LNCaP clone FGC (cell line): ENCODE measurements around the gene MYCBP2.
"Not testable (repeated sequence)": the region's sequence is repeated elsewhere in the genome, so short reads cannot be mapped to it uniquely, and the experiment has no call there.

ENCODE experiments used
- DNase-seq: peaks from one replicate; pipeline ENCODE4 v3.0.0-alpha.2; 2011; ENCODE audit warnings: low read depth
- H3K4me3 ChIP-seq: 2 replicates; pipeline ENCODE4 v1.5.1; 2011; ENCODE audit warnings: mild to moderate bottlenecking, low read depth, low read length, control low read depth
- TF ChIP-seq, protein P1 (sequence below): IDR thresholded peaks from 2 replicates; pipeline ENCODE4 v1.5.1; 2012; ENCODE audit warnings: mild to moderate bottlenecking; ENCODE audit not compliant: control insufficient read depth, insufficient read depth; ENCODE audit errors: extremely low read depth

The MYCBP2 gene

DNA sequence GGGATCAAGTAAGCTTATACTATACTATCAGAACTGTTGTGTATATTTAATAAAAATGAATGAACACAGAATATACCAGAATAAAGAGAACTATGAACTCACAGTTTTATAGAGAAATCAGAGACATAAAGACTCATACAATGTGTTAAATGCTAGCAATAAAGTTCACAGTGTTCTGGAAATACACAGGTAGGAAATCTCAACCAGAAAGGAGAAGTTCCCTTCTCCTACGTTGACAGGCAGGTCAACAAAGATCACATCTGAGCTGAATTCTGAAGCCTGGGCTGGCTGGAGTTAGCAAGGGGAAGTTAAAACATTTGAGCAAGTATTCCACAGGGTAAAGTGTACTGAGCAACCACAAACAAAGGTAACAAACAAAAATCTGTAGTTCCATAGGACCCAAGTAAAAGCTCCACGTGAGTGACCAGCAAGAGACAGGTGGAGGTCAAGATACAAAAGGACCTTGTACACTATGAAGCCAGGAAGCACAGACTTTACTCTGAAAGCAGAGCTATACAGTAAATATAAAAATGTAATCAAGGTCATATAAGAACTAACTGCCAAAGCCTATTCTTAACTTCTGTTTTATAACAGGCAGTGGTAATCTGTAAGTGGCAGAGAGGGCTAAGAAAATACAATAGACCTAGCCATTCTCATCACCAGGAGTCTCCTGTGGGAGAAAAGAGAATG lies 312.9 kb downstream of the MYCBP2 start:
- H3K4me3 ChIP-seq, result no peak overlapping the region
- TF ChIP-seq, protein P1, sequence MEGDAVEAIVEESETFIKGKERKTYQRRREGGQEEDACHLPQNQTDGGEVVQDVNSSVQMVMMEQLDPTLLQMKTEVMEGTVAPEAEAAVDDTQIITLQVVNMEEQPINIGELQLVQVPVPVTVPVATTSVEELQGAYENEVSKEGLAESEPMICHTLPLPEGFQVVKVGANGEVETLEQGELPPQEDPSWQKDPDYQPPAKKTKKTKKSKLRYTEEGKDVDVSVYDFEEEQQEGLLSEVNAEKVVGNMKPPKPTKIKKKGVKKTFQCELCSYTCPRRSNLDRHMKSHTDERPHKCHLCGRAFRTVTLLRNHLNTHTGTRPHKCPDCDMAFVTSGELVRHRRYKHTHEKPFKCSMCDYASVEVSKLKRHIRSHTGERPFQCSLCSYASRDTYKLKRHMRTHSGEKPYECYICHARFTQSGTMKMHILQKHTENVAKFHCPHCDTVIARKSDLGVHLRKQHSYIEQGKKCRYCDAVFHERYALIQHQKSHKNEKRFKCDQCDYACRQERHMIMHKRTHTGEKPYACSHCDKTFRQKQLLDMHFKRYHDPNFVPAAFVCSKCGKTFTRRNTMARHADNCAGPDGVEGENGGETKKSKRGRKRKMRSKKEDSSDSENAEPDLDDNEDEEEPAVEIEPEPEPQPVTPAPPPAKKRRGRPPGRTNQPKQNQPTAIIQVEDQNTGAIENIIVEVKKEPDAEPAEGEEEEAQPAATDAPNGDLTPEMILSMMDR, result no peak
- DNase-seq, result no peak

DNA sequence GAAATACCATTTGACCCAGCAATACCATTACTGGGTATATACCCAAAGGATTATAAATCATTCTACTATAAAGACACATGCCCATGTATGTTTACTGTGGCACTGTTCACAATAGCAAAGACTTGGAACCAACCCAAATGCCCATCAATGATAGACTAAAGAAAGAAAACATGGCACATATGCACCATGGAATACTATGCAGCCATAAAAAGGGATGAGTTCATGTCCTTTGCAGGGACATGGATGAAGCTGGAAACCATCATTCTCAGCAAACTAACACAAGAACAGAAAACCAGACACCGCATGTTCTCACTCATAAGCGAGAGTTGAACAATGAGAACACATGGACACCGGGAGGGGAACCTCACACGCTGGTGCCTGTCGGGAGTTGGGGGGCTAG lies 317.2 kb downstream of the MYCBP2 start:
- not testable (repeated sequence) for DNase-seq

DNA sequence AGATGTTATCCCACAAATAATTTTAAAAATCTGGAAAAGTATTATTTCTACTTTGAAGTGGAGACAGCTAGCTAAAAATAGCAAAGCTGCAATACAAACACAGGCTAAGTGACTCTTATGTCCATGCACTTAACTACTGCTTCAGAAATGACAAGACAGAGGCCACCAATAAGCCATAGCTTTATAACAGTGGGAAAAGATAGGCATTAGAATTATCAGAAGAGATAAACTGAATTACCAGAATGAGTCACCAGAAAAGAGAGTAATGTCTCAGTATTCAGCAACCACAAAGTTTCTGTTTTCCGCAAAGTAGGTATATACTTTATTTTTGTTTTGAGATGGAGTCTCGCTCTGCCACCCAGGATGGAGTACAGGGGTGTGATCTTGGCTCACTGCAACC lies 317.9 kb downstream of the MYCBP2 start:
- DNase-seq, result no peak
- H3K4me3 ChIP-seq, result no peak overlapping the region
- TF ChIP-seq, protein P1, result no peak

More for the DNA sequence above, 317.2 kb downstream of the MYCBP2 start:
- not testable (repeated sequence) for H3K4me3 ChIP-seq

DNA sequence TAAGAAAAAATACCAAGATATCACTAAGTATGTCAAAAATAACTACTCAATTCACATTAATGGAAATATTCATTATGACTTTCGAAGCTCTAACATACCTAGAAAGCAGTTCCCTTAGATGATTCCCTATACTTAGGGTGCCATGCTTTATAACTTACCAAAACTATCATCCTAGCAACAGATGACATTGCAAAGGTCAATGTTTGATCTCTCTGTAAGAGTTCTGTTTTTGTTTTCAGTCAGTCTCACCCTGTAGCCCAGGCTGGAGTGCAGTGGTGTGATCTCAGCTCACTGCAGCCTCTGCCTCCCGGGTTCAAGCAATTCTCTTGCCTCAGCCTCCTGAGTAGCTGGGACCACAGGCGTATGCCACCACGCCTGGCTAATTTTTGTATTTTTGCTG lies 318.6 kb downstream of the MYCBP2 start:
- not testable (repeated sequence) for H3K4me3 ChIP-seq, DNase-seq

DNA sequence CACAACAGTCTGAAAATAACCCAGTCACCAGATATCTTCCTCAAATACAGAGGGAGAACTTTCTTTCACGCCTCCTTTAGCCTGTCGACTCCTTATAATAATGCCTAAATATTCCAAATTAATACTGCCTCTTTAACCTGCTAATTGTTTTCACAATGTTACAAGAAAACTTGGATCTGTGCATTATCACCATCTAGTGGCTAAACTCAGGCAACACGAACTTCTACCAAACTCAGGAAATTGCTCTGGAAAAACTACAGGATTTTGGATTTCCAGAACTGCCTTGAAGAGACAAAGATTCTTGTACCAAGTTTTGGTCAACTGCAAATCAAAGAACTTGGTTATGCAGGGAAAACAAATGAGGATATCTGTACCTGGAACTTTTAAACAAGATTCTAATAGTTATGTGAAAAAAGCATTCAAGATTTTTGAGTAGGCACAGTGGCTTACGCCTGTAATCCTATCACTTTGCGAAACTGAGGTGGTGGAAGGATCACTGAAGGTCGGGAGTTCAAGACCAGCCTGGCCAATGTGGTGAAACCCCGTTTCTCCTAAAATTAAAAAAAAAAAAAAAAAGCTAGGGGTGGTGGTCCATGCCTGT lies 324.2 kb downstream of the MYCBP2 start:
- TF ChIP-seq, protein P1, result peak; percentile 55
- DNase-seq, result no peak
- no peak overlapping the region for H3K4me3 ChIP-seq

DNA sequence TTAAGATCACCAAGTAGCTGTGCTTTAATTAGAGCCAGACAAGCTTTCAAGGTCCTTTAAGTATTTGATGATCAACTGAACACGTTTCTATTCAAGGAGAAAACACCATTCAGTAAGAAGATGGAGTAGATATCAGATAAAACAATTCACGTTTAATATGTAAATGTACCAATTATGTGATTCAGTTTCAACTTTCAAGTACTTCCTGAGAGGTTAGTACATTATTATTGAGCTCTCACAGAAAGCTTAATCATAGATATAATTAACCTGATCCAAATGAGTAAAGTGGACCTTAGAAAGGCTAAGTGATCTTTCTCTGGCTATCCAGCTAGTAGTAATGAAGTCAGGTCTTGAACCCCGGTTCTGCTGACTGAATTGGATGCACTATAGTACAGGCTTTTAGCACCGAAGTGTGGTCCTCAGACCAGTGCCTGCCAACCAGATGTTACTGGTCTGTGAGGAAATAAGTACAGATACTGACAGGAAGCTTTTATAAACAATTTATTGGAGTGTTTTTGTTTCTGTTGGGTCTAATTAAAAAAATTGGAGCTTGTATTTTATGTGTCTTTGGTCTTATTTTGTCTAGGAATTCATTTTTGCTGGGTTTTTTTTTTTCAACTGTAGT lies 324.8 kb downstream of the MYCBP2 start:
- no peak overlapping the region for H3K4me3 ChIP-seq
- no peak for DNase-seq

DNA sequence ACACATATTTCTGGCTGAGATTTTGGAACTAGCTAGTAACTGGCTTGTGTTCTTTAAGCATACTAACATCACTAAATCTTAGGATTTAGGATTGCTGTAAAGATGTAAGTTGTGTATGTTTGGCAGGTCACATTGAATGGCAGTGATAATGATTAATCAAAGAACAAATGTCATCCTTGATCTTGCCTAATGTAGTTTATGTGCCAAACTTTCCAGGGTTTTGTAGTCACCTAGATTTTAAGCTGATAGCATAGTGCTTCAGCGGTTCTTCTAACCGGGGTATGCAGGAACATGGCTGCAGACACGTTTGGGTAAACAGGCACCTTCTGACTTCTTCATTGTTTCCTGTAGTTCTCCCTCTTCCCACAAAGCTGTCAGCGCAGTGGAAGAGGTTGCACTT lies 325.4 kb downstream of the MYCBP2 start:
- TF ChIP-seq, protein P1, result no peak
- no peak overlapping the region for H3K4me3 ChIP-seq

More for the DNA sequence above, 324.8 kb downstream of the MYCBP2 start:
- TF ChIP-seq, protein P1, result no peak

DNA sequence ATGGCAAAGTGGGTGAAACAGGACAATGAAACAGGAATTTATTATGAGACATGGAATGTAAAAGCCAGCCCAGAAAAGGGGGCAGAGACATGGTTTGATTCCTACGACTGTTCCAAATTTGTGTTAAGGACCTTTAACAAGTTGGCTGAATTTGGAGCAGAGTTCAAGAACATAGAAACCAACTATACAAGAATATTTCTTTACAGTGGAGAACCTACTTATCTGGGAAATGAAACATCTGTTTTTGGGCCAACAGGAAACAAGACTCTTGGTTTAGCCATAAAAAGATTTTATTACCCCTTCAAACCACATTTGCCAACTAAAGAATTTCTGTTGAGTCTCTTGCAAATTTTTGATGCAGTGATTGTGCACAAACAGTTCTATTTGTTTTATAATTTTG lies 326.4 kb downstream of the MYCBP2 start:
- TF ChIP-seq, protein P1, result no peak
- H3K4me3 ChIP-seq, result no peak overlapping the region
- DNase-seq, result peak; percentile 60

More for the DNA sequence above, 325.4 kb downstream of the MYCBP2 start:
- DNase-seq, result no peak
